DOHH2 (cell line): ENCODE results near the gene ANKRD9.

ENCODE experiments used
- H3F3A ChIP-seq: fragments of 200-600 bp; sonication (generic), shearing (Covaris generic); 2 replicates; pipeline ENCODE4 v1.6.0; 2016; ENCODE audit warnings: antibody characterized with exemption, mild to moderate bottlenecking; ENCODE audit not compliant: control insufficient read depth, insufficient read depth
- H3K27ac ChIP-seq: fragments of 200-600 bp; sonication (generic); 2 replicates; pipeline ENCODE4 v1.5.1; 2014; ENCODE audit warnings: low read depth, mild to moderate bottlenecking, low read length, moderate library complexity
- H3K27me3 ChIP-seq: fragments of 200-600 bp; sonication (generic); 2 replicates; pipeline ENCODE4 v1.6.1; 2014; ENCODE audit warnings: mild to moderate bottlenecking, low read length, mixed read lengths; ENCODE audit not compliant: control insufficient read depth
- H3K36me3 ChIP-seq: fragments of 200-600 bp; sonication (generic); 2 replicates; pipeline ENCODE4 v1.6.1; 2014; ENCODE audit warnings: mild to moderate bottlenecking, low read length, moderate library complexity, mixed read lengths; ENCODE audit not compliant: control insufficient read depth
- H3K4me1 ChIP-seq: fragments of 200-600 bp; sonication (generic); 2 replicates; pipeline ENCODE4 v1.6.1; 2014; ENCODE audit warnings: mild to moderate bottlenecking, low read length, mixed read lengths; ENCODE audit not compliant: control insufficient read depth
- H3K4me2 ChIP-seq: fragments of 200-600 bp; sonication (generic); 2 replicates; pipeline ENCODE4 v1.6.0; 2014; ENCODE audit warnings: mild to moderate bottlenecking, low read length, moderate library complexity
- H3K4me3 ChIP-seq: fragments of 200-600 bp; sonication (generic); 2 replicates; pipeline ENCODE4 v1.5.1; 2014; ENCODE audit warnings: mild to moderate bottlenecking, low read length, mixed read lengths
- H3K79me2 ChIP-seq: fragments of 200-600 bp; sonication (generic); 2 replicates; pipeline ENCODE4 v1.6.1; 2014; ENCODE audit warnings: mild to moderate bottlenecking, low read length, mixed read lengths; ENCODE audit not compliant: control insufficient read depth
- H3K9me2 ChIP-seq: fragments of 200-600 bp; sonication (generic); replicated peaks from 2 replicates; pipeline ENCODE4 v1.6.1; 2014; ENCODE audit warnings: mild to moderate bottlenecking, low read length, mixed read lengths; ENCODE audit not compliant: control insufficient read depth
- H3K9me3 ChIP-seq: fragments of 200-600 bp; sonication (generic); 2 replicates; pipeline ENCODE4 v1.6.1; 2014; ENCODE audit warnings: antibody characterized with exemption, low read length, mixed read lengths; ENCODE audit not compliant: control insufficient read depth, insufficient read depth
- H4K20me1 ChIP-seq: fragments of 200-600 bp; sonication (generic); 2 replicates; pipeline ENCODE4 v1.6.0; 2014; ENCODE audit warnings: low read depth, mild to moderate bottlenecking, antibody characterized with exemption, low read length, moderate library complexity; ENCODE audit not compliant: control insufficient read depth, insufficient read depth
- EZH2phosphoT487 ChIP-seq: fragments of 200-600 bp; sonication (generic); IDR thresholded peaks from 2 replicates; pipeline ENCODE4 v1.6.1; 2017; ENCODE audit warnings: borderline replicate concordance, mild to moderate bottlenecking, antibody characterized with exemption, low read length, moderate library complexity, mixed read lengths
- TF ChIP-seq, protein P1 (sequence below): fragments of 200-600 bp; sonication (generic); IDR thresholded peaks from one replicate; pipeline ENCODE4 v1.5.1; 2014; ENCODE audit warnings: antibody characterized with exemption, mild to moderate bottlenecking, low read depth, low read length; ENCODE audit not compliant: poor library complexity, severe bottlenecking

ANKRD9 gene

GRCh38 chr14:102525929-102526497 is 16.4 kb upstream of the ANKRD9 start:
- Histone ChIP-seq H3K27ac (peak overlapping the region; percentile 48), H3K9me3 (no peaks in the 10 kb centered on the region), H3K27me3 (no peaks in the 10 kb centered on the region), H4K20me1 (no peaks in the 10 kb centered on the region), H3K4me3 (peak overlapping the region; percentile 78), H3F3A (no peaks in the 10 kb centered on the region), H3K4me1 (peaks cover 28% of the 10 kb centered on the region), H3K79me2 (no peaks in the 10 kb centered on the region), H3K36me3 (no peaks in the 10 kb centered on the region), H3K4me2 (peak overlapping the region; percentile 76), H3K9me2 (no peaks in the 10 kb centered on the region)
- TF ChIP-seq EZH2phosphoT487, result no peak
- TF ChIP-seq, protein P1, sequence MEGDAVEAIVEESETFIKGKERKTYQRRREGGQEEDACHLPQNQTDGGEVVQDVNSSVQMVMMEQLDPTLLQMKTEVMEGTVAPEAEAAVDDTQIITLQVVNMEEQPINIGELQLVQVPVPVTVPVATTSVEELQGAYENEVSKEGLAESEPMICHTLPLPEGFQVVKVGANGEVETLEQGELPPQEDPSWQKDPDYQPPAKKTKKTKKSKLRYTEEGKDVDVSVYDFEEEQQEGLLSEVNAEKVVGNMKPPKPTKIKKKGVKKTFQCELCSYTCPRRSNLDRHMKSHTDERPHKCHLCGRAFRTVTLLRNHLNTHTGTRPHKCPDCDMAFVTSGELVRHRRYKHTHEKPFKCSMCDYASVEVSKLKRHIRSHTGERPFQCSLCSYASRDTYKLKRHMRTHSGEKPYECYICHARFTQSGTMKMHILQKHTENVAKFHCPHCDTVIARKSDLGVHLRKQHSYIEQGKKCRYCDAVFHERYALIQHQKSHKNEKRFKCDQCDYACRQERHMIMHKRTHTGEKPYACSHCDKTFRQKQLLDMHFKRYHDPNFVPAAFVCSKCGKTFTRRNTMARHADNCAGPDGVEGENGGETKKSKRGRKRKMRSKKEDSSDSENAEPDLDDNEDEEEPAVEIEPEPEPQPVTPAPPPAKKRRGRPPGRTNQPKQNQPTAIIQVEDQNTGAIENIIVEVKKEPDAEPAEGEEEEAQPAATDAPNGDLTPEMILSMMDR, result no peak

- Histone ChIP-seq H3K4me1 (peaks cover 22% of the 10 kb centered on the region), H4K20me1 (no peaks in the 10 kb centered on the region), H3K4me3 (peak overlapping the region; percentile 78), H3K79me2 (no peaks in the 10 kb centered on the region), H3K27ac (peak overlapping the region; percentile 48), H3K27me3 (no peaks in the 10 kb centered on the region), H3F3A (no peaks in the 10 kb centered on the region), H3K36me3 (no peaks in the 10 kb centered on the region), H3K9me3 (no peaks in the 10 kb centered on the region), H3K4me2 (peak overlapping the region; percentile 76), H3K9me2 (no peaks in the 10 kb centered on the region)
- TF ChIP-seq EZH2phosphoT487, result no peak
- TF ChIP-seq, protein P1, result no peak
Observed at GRCh38 chr14:102525219-102525928, 15.8 kb upstream of the ANKRD9 start.

DNA sequence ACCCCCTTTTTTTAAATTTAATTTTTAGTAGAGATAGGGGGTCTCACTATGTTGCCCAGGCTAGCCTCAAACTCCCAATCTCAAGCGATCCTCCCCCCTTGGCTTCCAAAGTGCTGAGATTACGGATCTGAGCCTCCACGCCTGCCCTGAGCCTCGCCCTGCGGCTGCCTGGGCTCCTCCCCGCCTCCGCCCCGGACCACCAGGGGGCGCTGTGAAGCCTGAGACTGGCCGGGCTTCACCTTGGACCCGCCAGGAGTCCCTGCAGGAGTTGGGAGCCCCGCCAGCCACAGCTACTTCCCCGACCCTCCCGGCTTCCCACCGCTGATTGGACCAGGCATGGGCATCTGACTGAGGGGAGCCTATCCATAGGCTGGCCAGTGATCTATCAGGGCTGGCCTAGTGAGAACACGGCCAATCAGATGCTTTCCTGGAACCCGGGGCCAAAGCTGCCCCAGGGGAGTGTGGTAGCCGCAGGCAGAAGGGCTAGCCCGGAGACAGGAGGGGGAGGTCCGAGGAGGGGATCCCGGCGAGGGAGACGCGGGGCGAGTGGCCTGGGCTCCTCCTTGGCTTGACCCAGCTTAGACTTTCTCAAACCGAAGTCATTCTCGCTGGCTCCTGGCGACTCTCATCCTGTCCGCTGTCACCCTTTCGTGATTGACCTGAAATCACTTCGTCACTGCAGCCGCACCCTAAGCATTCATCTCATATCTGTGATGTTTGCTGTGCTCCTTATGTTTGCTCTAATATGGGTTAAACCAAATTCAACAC is 15.1 kb upstream of the ANKRD9 start:
- no peaks in the 10 kb centered on the region for H3K9me2 ChIP-seq
- H3K36me3 ChIP-seq, result no peaks in the 10 kb centered on the region
- peak overlapping the region; percentile 78 for H3K4me3 ChIP-seq
- no peaks in the 10 kb centered on the region for H3K27me3 ChIP-seq
- H3K4me2 ChIP-seq, result peak overlapping the region; percentile 76
- no peaks in the 10 kb centered on the region for H3K79me2 ChIP-seq
- H3K4me1 ChIP-seq, result peaks cover 19% of the 10 kb centered on the region
- TF ChIP-seq, protein P1, result peak; percentile 98
- no peak for TF ChIP-seq EZH2phosphoT487
- no peaks in the 10 kb centered on the region for H4K20me1 ChIP-seq
- no peaks in the 10 kb centered on the region for H3K9me3 ChIP-seq
- H3K27ac ChIP-seq, result peak overlapping the region; percentile 48
- no peaks in the 10 kb centered on the region for H3F3A ChIP-seq
